HepG2 (cell line): ENCODE results near the gene ARHGAP26. TPM values are rescaled to one million over a fixed set of nuclear protein-coding genes. Genes with fewer than 3 reads are reported as not detected.

Source experiments
- ATAC-seq: fragments of 200-7000 bp; cut with Tn5 transposase; 3 replicates; pipeline ENCODE4 v1.9.1; 2020; ENCODE audit warnings: mild to moderate bottlenecking, moderate library complexity
- BruUV-seq: library from RNA; stranded (reverse); fragments of 400-500 nt; replicated peaks from 2 replicates; lab custom pipeline; 2021; lab: Mats Ljungman, UMichigan
- CTCF ChIA-PET: fragments of 300-600 bp; formaldehyde crosslinking; extraction: SDS; loops from one replicate; lab custom pipeline; 2021; ENCODE audit warnings: low total read pairs, inconsistent platforms, low intra/inter-chr PET ratio; lab: Yijun Ruan, JAX
- POLR2A ChIA-PET: fragments of 350-600 bp; sonication (Branson Sonifier 250); formaldehyde crosslinking; loops from one replicate; lab custom pipeline; 2020; ENCODE audit warnings: antibody characterized with exemption, inconsistent platforms; lab: Yijun Ruan, JAX
- DNase-seq: peaks from one replicate; pipeline ENCODE4 v3.0.0-alpha.2; 2015; ENCODE audit warnings: low spot score
- FAIRE-seq: peaks from 3 replicates; lab custom pipeline; 2011; peaks lifted over from hg19 to GRCh38; lab: Jason Lieb, UNC
- H2AFZ ChIP-seq: one replicate; pipeline ENCODE4 v1.6.1; 2011; ENCODE audit warnings: low read length, inconsistent platforms
- H3K27ac ChIP-seq: fragments of 300-600 bp; 3 replicates; pipeline ENCODE4 v1.8.0; 2011; ENCODE audit warnings: mixed run types, mild to moderate bottlenecking, mixed read lengths, low read length, inconsistent platforms; ENCODE audit not compliant: insufficient read depth; ENCODE audit errors: extremely low read length
- H3K27me3 ChIP-seq, 2 experiments: fragments of 200-600 bp in 1 of 2; 2 replicates in 1 of 2; 3 replicates in 1 of 2; pipeline versions ENCODE4 v1.6.0 to v1.8.0; 2011; ENCODE audit warnings: low read length in 2 of 2, mild to moderate bottlenecking in 2 of 2, moderate library complexity in 2 of 2, inconsistent platforms in 1 of 2; ENCODE audit not compliant: insufficient read depth in 2 of 2, control insufficient read depth in 1 of 2
- H3K36me3 ChIP-seq, 2 experiments: fragments of 200-600 bp in 1 of 2; replicated peaks in 1 of 2; 2 replicates in 1 of 2; 3 replicates in 1 of 2; pipeline versions ENCODE4 v1.5.1 to v1.8.0; 2011; ENCODE audit warnings: low read length in 2 of 2, inconsistent platforms in 1 of 2; ENCODE audit not compliant: insufficient read depth in 2 of 2, control insufficient read depth in 1 of 2
- H3K4me1 ChIP-seq: 2 replicates; pipeline ENCODE4 v1.5.1; 2012; ENCODE audit warnings: low read length, inconsistent platforms; ENCODE audit not compliant: insufficient read depth
- H3K4me2 ChIP-seq: 2 replicates; pipeline ENCODE4 v1.6.0; 2011; ENCODE audit warnings: low read depth, low read length, inconsistent platforms
- H3K4me3 ChIP-seq, 3 experiments: fragments of 200-600 bp in 1 of 3; sonication (generic), shearing (Covaris generic) in 1 of 3; replicated peaks in 1 of 3; 2 replicates each; pipeline ENCODE4 v1.5.1; 2011 to 2016; ENCODE audit warnings: low read length in 3 of 3, inconsistent platforms in 2 of 3, low read depth in 2 of 3, mild to moderate bottlenecking in 2 of 3, control low read depth in 1 of 3, mixed read lengths in 1 of 3; ENCODE audit not compliant: insufficient read depth in 1 of 3
- H3K79me2 ChIP-seq: one replicate; pipeline ENCODE4 v1.6.1; 2011; ENCODE audit warnings: low read length, inconsistent platforms; ENCODE audit not compliant: insufficient read depth
- H3K9ac ChIP-seq: 2 replicates; pipeline ENCODE4 v1.6.0; 2011; ENCODE audit warnings: mild to moderate bottlenecking, low read depth, low read length, inconsistent platforms; ENCODE audit not compliant: insufficient read depth
- H3K9me3 ChIP-seq: 2 replicates; pipeline ENCODE4 v1.5.1; 2012; ENCODE audit warnings: mild to moderate bottlenecking, low read length
- H4K20me1 ChIP-seq: 2 replicates; pipeline ENCODE4 v1.6.0; 2011; ENCODE audit warnings: inconsistent platforms, mild to moderate bottlenecking, low read length, moderate library complexity; ENCODE audit not compliant: insufficient read depth
- GABPB1 ChIP-seq: IDR thresholded peaks from 2 replicates; pipeline ENCODE4 v1.6.1; 2016; ENCODE audit warnings: mild to moderate bottlenecking, missing genetic modification reagents, moderate library complexity, missing compliant biosample characterization
- NR3C1 ChIP-seq: sonication (generic); formaldehyde crosslinking; IDR thresholded peaks from 2 replicates; pipeline ENCODE4 v1.4.0; 2020; ENCODE audit warnings: missing genetic modification reagents
- SIX1 ChIP-seq: sonication (generic); formaldehyde crosslinking; IDR thresholded peaks from 2 replicates; pipeline ENCODE4 v1.4.0; 2020; ENCODE audit warnings: missing genetic modification reagents, borderline replicate concordance
- TRIM24 ChIP-seq: sonication (generic); formaldehyde crosslinking; IDR thresholded peaks from 2 replicates; pipeline ENCODE4 v1.8.0; 2022; ENCODE audit warnings: mild to moderate bottlenecking, missing genetic modification reagents
- ZNF552 ChIP-seq: sonication (generic); formaldehyde crosslinking; IDR thresholded peaks from 2 replicates; pipeline ENCODE4 v1.9.0; 2022; ENCODE audit warnings: missing genetic modification reagents, mild to moderate bottlenecking, borderline replicate concordance
- WGBS: methylation state at CpG from one replicate; pipeline ENCODE4 v1.1.6; 2017; ENCODE audit warnings: low lambda C conversion rate; 5-methylcytosine and 5-hydroxymethylcytosine counted together
- in situ Hi-C: cut with HindIII; loops from 2 replicates; pipeline ENCODE4 v1.10.0; 2017; ENCODE audit warnings: low pct_unique_long_range_greater_than_20kb; ENCODE audit not compliant: extremely low pct_ligation_motif_present
- intact Hi-C: fragments of 100-400 bp; cut with micrococcal nuclease; formaldehyde crosslinking; loops from one replicate; pipeline ENCODE4 v1.10.0; 2022; ENCODE audit not compliant: unreplicated experiment
- polyA plus RNA-seq, 8 experiments: library from polyadenylated mRNA; depleted of rRNA in 3 of 8; stranded (reverse) in 7 of 8; unstranded in 1 of 8; fragments of >200 nt; fragmentation: Illumina TruSeq in 4 of 8; extraction: Trizol in 4 of 8; gene quantifications; 2 replicates each; pipeline versions ENCODE4 v1.2.1 to v1.2.3, GENCODE V29; 2011 to 2016; ENCODE audit warnings: low read depth in 4 of 8, missing spikeins in 1 of 8, mixed read lengths in 1 of 8; ENCODE audit not compliant: insufficient read depth in 1 of 8
- total RNA-seq, 5 experiments: library from RNA; depleted of rRNA; stranded (reverse); fragments of >200 nt; fragmentation: Illumina TruSeq; extraction: Trizol; gene quantifications; 2 replicates each; pipeline ENCODE4 v1.2.3, GENCODE V29; 2016; ENCODE audit warnings: low read depth in 1 of 5
- TF ChIP-seq, protein P1 (sequence below): sonication (generic); formaldehyde crosslinking; IDR thresholded peaks from 2 replicates; pipeline ENCODE4 v1.5.0; 2020; ENCODE audit warnings: mild to moderate bottlenecking, missing genetic modification reagents, moderate library complexity
- TF ChIP-seq, protein P2 (sequence below): sonication (generic); formaldehyde crosslinking; IDR thresholded peaks from 2 replicates; pipeline ENCODE4 v1.4.0; 2020; ENCODE audit warnings: missing genetic modification reagents
- TF ChIP-seq, protein P3 (sequence below): sonication (generic); formaldehyde crosslinking; IDR thresholded peaks from 2 replicates; pipeline ENCODE4 v1.4.0; 2020; ENCODE audit warnings: missing genetic modification reagents, borderline replicate concordance

ARHGAP26 gene
- total and polyA plus RNA-seq, 2 of the 13 experiments (the other 11 are each of a cell fraction or from before 2014, with no cell fraction given), result 9.6 to 18.2 TPM

DNA sequence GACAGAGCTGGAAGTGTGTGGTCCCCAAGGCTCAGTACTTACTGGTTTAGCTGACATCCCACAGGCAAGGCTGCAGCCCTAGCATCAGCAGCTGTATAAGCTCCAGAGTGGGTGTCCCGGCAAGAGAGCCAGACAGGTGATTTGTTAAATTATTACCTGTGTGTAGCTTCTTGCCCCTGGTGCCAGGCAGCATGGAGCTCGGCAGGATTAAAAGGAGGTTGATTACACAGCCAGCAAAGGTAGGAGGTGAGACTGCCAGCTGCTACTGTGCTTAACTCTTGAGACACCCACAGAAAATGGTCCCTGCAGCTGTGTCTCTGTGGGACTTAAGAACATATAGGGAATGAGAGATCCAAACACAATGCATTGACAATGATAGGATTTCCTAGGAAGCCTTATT, 54.2 kb downstream of the ARHGAP26 start:
- H4K20me1 ChIP-seq, result no peaks in the 10 kb centered on the region
- no peaks in the 10 kb centered on the region for H3K9me3 ChIP-seq
- intact Hi-C loops, result no loop called here
- no peaks in the 10 kb centered on the region for H3K27me3 ChIP-seq
- no peak overlapping the region for H3K4me3 ChIP-seq
- FAIRE-seq, result no peak
- no peak for ATAC-seq
- TF ChIP-seq, protein P1, sequence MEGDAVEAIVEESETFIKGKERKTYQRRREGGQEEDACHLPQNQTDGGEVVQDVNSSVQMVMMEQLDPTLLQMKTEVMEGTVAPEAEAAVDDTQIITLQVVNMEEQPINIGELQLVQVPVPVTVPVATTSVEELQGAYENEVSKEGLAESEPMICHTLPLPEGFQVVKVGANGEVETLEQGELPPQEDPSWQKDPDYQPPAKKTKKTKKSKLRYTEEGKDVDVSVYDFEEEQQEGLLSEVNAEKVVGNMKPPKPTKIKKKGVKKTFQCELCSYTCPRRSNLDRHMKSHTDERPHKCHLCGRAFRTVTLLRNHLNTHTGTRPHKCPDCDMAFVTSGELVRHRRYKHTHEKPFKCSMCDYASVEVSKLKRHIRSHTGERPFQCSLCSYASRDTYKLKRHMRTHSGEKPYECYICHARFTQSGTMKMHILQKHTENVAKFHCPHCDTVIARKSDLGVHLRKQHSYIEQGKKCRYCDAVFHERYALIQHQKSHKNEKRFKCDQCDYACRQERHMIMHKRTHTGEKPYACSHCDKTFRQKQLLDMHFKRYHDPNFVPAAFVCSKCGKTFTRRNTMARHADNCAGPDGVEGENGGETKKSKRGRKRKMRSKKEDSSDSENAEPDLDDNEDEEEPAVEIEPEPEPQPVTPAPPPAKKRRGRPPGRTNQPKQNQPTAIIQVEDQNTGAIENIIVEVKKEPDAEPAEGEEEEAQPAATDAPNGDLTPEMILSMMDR (CRISPR knock-in tag), result no peak
- no TSS peak for BruUV-seq
- H3K36me3 ChIP-seq, result no peaks in the 10 kb centered on the region
- no peak for DNase-seq
- ChIA-PET CTCF (no interaction called here), POLR2A (interaction anchor here (5.2 kb wide), 1 partner anchor 9 kb away, joined by 54 read pairs; no protein-coding TSS in a partner anchor)
- H3K4me1 ChIP-seq, result peaks cover 98% of the 10 kb centered on the region
- in situ Hi-C loops, result no loop called here
- no peak overlapping the region for H3K27ac ChIP-seq
- 67% methylated on average over 1 of the region's 2 CpGs for WGBS
- H3K9ac ChIP-seq, result no peak overlapping the region
- no peak overlapping the region for H2AFZ ChIP-seq
- no peak overlapping the region for H3K4me2 ChIP-seq
- peaks cover 33% of the 10 kb centered on the region for H3K79me2 ChIP-seq

DNA sequence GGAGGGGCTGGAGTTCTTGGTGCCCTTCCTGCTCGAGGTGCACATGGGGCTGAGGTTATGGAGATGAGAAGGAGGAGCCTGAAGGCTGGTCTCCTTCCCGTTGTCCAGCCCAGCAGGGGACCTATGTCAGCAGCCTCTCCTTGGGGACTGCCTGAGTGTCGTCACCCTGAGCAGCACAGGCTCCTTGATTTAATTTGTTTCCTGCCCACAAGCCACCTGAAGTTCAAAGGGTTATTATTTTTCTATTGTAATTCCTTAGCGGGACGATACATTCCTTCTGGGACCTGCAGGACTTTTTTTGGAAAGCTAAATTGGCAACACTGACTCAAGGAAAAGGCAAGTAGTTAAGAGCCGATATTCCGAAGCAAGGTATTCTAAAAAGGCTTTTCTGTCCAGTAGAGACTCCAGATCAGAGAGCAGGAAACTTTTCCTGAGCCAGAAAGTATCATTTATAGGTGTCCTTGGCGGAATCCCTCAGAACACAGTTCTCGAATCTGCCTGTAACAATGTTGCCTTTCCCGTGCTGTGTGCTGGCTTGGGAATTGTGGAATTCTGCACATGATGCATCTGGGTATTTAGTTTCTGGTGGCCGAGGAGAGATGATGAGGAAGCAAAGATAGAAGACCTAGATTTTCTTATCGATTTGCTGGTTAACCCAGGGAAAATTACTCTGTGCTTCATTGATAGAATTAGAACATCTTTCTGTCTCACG, 55.4 kb downstream of the ARHGAP26 start:
- DNase-seq, result no peak
- in situ Hi-C loops (no loop called here), intact Hi-C loops (no loop called here)
- no peak for FAIRE-seq
- Histone ChIP-seq H3K9ac (no peak overlapping the region), H3K36me3 (no peaks in the 10 kb centered on the region), H3K4me3 (no peak overlapping the region), H3K4me2 (no peak overlapping the region), H3K9me3 (no peaks in the 10 kb centered on the region), H3K27me3 (no peaks in the 10 kb centered on the region), H4K20me1 (no peaks in the 10 kb centered on the region), H3K27ac (no peak overlapping the region), H2AFZ (no peak overlapping the region), H3K4me1 (peaks cover 98% of the 10 kb centered on the region), H3K79me2 (peaks cover 36% of the 10 kb centered on the region)
- ChIA-PET POLR2A (no interaction called here), CTCF (no interaction called here)
- no TSS peak for BruUV-seq
- WGBS, result 95% methylated on average over 11 of the region's 13 CpGs
- ATAC-seq, result no peak
- TF ChIP-seq TRIM24, result no peak
- TF ChIP-seq GABPB1 (CRISPR knock-in tag), result no peak
- TF ChIP-seq, protein P2, sequence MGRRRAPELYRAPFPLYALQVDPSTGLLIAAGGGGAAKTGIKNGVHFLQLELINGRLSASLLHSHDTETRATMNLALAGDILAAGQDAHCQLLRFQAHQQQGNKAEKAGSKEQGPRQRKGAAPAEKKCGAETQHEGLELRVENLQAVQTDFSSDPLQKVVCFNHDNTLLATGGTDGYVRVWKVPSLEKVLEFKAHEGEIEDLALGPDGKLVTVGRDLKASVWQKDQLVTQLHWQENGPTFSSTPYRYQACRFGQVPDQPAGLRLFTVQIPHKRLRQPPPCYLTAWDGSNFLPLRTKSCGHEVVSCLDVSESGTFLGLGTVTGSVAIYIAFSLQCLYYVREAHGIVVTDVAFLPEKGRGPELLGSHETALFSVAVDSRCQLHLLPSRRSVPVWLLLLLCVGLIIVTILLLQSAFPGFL, result no peak
- no peak for TF ChIP-seq NR3C1
- TF ChIP-seq, protein P3, sequence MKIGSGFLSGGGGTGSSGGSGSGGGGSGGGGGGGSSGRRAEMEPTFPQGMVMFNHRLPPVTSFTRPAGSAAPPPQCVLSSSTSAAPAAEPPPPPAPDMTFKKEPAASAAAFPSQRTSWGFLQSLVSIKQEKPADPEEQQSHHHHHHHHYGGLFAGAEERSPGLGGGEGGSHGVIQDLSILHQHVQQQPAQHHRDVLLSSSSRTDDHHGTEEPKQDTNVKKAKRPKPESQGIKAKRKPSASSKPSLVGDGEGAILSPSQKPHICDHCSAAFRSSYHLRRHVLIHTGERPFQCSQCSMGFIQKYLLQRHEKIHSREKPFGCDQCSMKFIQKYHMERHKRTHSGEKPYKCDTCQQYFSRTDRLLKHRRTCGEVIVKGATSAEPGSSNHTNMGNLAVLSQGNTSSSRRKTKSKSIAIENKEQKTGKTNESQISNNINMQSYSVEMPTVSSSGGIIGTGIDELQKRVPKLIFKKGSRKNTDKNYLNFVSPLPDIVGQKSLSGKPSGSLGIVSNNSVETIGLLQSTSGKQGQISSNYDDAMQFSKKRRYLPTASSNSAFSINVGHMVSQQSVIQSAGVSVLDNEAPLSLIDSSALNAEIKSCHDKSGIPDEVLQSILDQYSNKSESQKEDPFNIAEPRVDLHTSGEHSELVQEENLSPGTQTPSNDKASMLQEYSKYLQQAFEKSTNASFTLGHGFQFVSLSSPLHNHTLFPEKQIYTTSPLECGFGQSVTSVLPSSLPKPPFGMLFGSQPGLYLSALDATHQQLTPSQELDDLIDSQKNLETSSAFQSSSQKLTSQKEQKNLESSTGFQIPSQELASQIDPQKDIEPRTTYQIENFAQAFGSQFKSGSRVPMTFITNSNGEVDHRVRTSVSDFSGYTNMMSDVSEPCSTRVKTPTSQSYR (CRISPR knock-in tag), result no peak
- no peak for TF ChIP-seq SIX1 (CRISPR knock-in tag)
- TF ChIP-seq ZNF552 (CRISPR knock-in tag), result no peak
